Panc1 (cell line): Measurements from ENCODE around the gene ASCC1. TPM values are rescaled to one million over a fixed set of nuclear protein-coding genes. Genes with fewer than 3 reads are reported as not detected.

Experiments
- ATAC-seq: fragments of 200-7000 bp; cut with Tn5 transposase; 2 replicates; pipeline ENCODE4 v1.9.1; 2020; ENCODE audit warnings: mild to moderate bottlenecking, moderate library complexity
- BruUV-seq: library from RNA; stranded (reverse); fragments of 400-500 nt; replicated peaks from 2 replicates; lab custom pipeline; 2021; lab: Mats Ljungman, UMichigan
- CTCF ChIA-PET: fragments of 300-600 bp; sonication (Branson Sonifier 250); formaldehyde crosslinking; loops from one replicate; lab custom pipeline; 2022; ENCODE audit warnings: antibody characterized with exemption; lab: Charles Lee
- POLR2A ChIA-PET: fragments of 300-600 bp; sonication (Branson Sonifier 250); formaldehyde crosslinking; loops from one replicate; lab custom pipeline; 2022; ENCODE audit warnings: antibody characterized with exemption; lab: Charles Lee
- DNase-seq: peaks from one replicate; pipeline ENCODE4 v3.0.0-alpha.2; 2010; ENCODE audit warnings: low read depth, low spot score
- H3K27ac ChIP-seq: 2 replicates; pipeline ENCODE4 v1.5.1; 2011; ENCODE audit warnings: mild to moderate bottlenecking, low read length, inconsistent platforms
- H3K27me3 ChIP-seq: fragments of 200-500 bp; sonication (Bioruptor generic); 2 replicates; pipeline ENCODE4 v1.6.0; 2014; ENCODE audit warnings: low read length, inconsistent platforms; ENCODE audit not compliant: control insufficient read depth, insufficient read depth
- H3K36me3 ChIP-seq: fragments of 200-500 bp; sonication (Bioruptor generic); 2 replicates; pipeline ENCODE4 v1.5.1; 2014; ENCODE audit warnings: inconsistent platforms, mild to moderate bottlenecking, low read length, moderate library complexity; ENCODE audit not compliant: control insufficient read depth, insufficient read depth
- H3K4me1 ChIP-seq: 2 replicates; pipeline ENCODE4 v1.5.1; 2011; ENCODE audit warnings: inconsistent platforms, mild to moderate bottlenecking, low read length, moderate library complexity; ENCODE audit not compliant: control insufficient read depth, insufficient read depth
- H3K4me3 ChIP-seq, 2 experiments: 2 replicates each; pipeline ENCODE4 v1.5.1; 2011 to 2012; ENCODE audit warnings: low read depth in 2 of 2, low read length in 2 of 2, mild to moderate bottlenecking in 2 of 2, inconsistent platforms in 1 of 2, moderate library complexity in 1 of 2
- H3K9me3 ChIP-seq: fragments of 200-500 bp; sonication (Bioruptor generic); 2 replicates; pipeline ENCODE4 v1.5.1; 2014; ENCODE audit warnings: low read depth, mild to moderate bottlenecking, inconsistent platforms, low read length, moderate library complexity; ENCODE audit not compliant: control insufficient read depth, insufficient read depth
- CTCF ChIP-seq: fragments of 450-650 bp; IDR thresholded peaks from 2 replicates; pipeline ENCODE4 v1.5.1; 2017; ENCODE audit warnings: mild to moderate bottlenecking
- POLR2AphosphoS5 ChIP-seq: IDR thresholded peaks from 2 replicates; pipeline ENCODE4 v1.6.1; 2012; ENCODE audit warnings: mild to moderate bottlenecking, low read depth, low read length, moderate library complexity
- REST ChIP-seq, 2 experiments: IDR thresholded peaks; 2 replicates each; pipeline ENCODE4 v1.6.1; 2011 to 2012; ENCODE audit warnings: low read depth in 2 of 2, control low read depth in 1 of 2, low read length in 1 of 2, mild to moderate bottlenecking in 1 of 2, moderate library complexity in 1 of 2; ENCODE audit not compliant: insufficient read depth in 1 of 2
- SIN3A ChIP-seq: IDR thresholded peaks from 2 replicates; pipeline ENCODE4 v1.6.1; 2012; ENCODE audit warnings: low read depth, mild to moderate bottlenecking, low read length, moderate library complexity, borderline replicate concordance; ENCODE audit not compliant: insufficient read depth
- TCF7L2 ChIP-seq: IDR thresholded peaks from 2 replicates; pipeline ENCODE4 v1.6.1; 2011; ENCODE audit warnings: mild to moderate bottlenecking, low read depth, low read length, inconsistent platforms
- in situ Hi-C: cut with HindIII; loops from 2 replicates; pipeline ENCODE4 v1.10.0; 2016; ENCODE audit warnings: low sequenced_read_pairs, low pct_unique_long_range_greater_than_20kb
- intact Hi-C: fragments of 100-400 bp; cut with micrococcal nuclease; formaldehyde crosslinking; loops from one replicate; pipeline ENCODE4 v1.10.0; 2022; ENCODE audit not compliant: unreplicated experiment
- total RNA-seq: library from RNA; stranded (reverse); gene quantifications from one replicate; pipeline ENCODE4 v1.2.1, GENCODE V29; 2021; ENCODE audit not compliant: unreplicated experiment

The ASCC1 gene
- total RNA-seq, 1 experiment from 2014 or later: 114 TPM

GRCh38 chr10:72053690-72054089, 162.4 kb downstream of the ASCC1 start:
- Histone ChIP-seq H3K4me1 (peaks cover 14% of the 10 kb centered on the region), H3K4me3 (no peak overlapping the region), H3K36me3 (no peaks in the 10 kb centered on the region), H3K27ac (peak overlapping the region; percentile 2), H3K27me3 (no peaks in the 10 kb centered on the region), H3K9me3 (peaks cover 5% of the 10 kb centered on the region; the same call in 1 of the 2 replicates)
- TF ChIP-seq TCF7L2: no peak
- no peak for TF ChIP-seq SIN3A
- TF ChIP-seq POLR2AphosphoS5: no peak
- no peak for TF ChIP-seq REST (IDR thresholded peaks at IDR 0.05; ENCODE audit: insufficient read depth in 1 of 2, low read depth in 2 of 2, low read length in 1 of 2)
- TF ChIP-seq CTCF: no peak
- intact Hi-C loops (no loop called here), in situ Hi-C loops (no loop called here)
- ChIA-PET CTCF (interaction anchor here (0.7 to 1.8 kb wide), 2 partner anchors 9 to 157 kb away, joined by 5 read pairs; no protein-coding TSS in a partner anchor), POLR2A (no interaction called here)
- DNase-seq (no peak), ATAC-seq (no peak)
- no TSS peak for BruUV-seq

GRCh38 chr10:72050873-72051272, 165.2 kb downstream of the ASCC1 start:
- intact Hi-C loops: no loop called here
- TF ChIP-seq POLR2AphosphoS5 (no peak), TCF7L2 (no peak), REST (IDR thresholded peaks at IDR 0.05; ENCODE audit: insufficient read depth in 1 of 2, low read depth in 2 of 2, low read length in 1 of 2) (no peak), SIN3A (no peak), CTCF (no peak)
- POLR2A ChIA-PET: no interaction called here
- H3K36me3 ChIP-seq: no peaks in the 10 kb centered on the region
- CTCF ChIA-PET: interaction anchor here (0.6 to 0.7 kb wide), 3 partner anchors 14 to 121 kb away, joined by 3 to 10 read pairs (median 3); no protein-coding TSS in a partner anchor
- no peaks in the 10 kb centered on the region for H3K27me3 ChIP-seq
- in situ Hi-C loops: no loop called here
- ATAC-seq: no peak
- no peak for DNase-seq
- peak overlapping the region; percentile 73 for H3K27ac ChIP-seq
- H3K4me1 ChIP-seq: peaks cover 14% of the 10 kb centered on the region
- BruUV-seq: no TSS peak
- no peak overlapping the region for H3K4me3 ChIP-seq
- H3K9me3 ChIP-seq: peaks cover 5% of the 10 kb centered on the region; the same call in 1 of the 2 replicates
